RCC 7860 (cell line): Measurements from ENCODE around the gene DGKI.

Experiments
- DNase-seq: peaks from one replicate; pipeline ENCODE4 v3.0.0-alpha.2; 2015; ENCODE audit warnings: low spot score
- FAIRE-seq: peaks from 2 replicates; lab custom pipeline; 2012; peaks lifted over from hg19 to GRCh38; lab: Jason Lieb, UNC

Gene DGKI

DNA sequence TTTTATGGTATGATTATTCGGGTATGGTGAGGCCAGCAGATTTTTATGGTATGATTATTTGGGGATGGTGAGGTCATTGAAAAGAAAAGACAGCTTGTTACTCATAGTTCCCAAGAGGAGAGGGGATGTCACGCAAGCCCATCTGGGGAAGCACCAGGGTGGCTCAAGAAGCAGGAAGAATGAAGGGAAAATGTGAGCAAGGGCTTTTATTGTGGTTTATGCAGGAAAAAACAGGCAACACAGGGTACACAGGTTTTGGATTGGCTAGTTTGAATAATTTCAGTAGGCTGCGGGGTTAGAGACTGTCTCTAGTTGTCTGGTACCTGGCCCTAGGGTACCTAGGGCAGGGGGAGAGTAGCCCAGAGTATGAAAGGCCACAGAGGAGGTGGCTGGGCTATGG is 26.8 kb upstream of the DGKI start:
- DNase-seq (peak; percentile 79), FAIRE-seq (peak; percentile 89)

- FAIRE-seq = no peak
Observed at GRCh38 chr7:137871170-137871915, 24.6 kb upstream of the DGKI start.

GRCh38 chr7:137870684-137871083 is 23.9 kb upstream of the DGKI start:
- DNase-seq (no peak), FAIRE-seq (no peak)

More at GRCh38 chr7:137871170-137871915, 24.6 kb upstream of the DGKI start:
- no peak for DNase-seq

DNA sequence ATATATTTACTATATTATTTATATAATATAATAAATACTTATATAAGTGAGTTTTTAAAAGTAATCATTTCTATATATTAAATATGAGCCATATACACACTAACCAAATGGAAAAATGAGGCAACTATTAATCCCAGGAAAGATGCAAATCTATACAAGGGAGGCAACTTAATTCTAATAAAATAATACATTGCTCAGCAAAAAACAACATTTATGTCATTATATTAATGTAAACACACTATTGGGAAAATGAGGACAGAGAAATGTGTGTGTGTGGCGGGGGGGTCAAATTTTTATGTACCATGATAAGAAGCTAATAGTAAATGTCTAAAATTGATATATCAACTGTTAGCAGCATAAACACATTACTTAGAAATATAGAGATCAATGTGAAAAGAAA is 23.3 kb upstream of the DGKI start:
- DNase-seq (no peak), FAIRE-seq (peak; percentile 45)

DNA sequence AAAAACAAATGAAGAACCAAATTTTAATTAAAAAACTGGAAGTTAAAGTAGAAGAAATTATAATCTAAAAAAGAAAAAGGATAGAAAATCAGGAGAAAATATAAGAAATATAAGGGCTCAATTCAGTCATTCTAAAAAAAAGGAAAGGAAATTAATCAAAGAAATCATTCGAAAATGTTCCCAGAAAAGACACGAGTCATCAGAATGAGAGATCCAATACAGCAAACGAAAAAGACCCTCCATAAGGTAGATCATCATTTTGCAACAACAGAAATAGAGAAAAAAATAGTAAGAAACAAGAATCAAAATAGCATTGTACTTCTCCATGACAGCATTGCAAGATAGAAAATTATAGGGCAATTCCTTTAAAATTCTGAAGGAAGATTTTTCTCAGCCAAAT is 22.5 kb upstream of the DGKI start:
- DNase-seq = no peak
- FAIRE-seq = peak; percentile 78

DNA sequence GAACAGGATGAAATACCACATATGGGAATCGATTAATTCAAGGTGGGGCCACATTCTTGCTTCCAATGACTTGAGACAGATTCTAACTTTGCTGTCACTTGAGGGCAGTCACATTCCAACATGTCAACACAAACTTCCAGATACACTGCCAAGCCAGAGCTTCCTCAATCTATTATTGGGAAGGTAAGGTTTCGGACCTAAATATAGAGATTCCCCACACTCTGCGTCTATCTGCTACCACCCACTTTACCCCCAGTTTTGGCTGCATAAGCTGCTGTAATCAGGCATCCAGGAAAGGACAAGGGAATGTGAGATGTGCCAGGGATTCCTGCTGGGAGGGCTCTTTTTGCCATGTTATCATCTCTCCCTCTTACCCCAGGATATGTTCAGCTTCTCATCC is 20.5 kb upstream of the DGKI start:
- FAIRE-seq (no peak), DNase-seq (no peak)

- FAIRE-seq (no peak), DNase-seq (no peak)
Observed at GRCh38 chr7:137865764-137866163, 19.0 kb upstream of the DGKI start.

DNA sequence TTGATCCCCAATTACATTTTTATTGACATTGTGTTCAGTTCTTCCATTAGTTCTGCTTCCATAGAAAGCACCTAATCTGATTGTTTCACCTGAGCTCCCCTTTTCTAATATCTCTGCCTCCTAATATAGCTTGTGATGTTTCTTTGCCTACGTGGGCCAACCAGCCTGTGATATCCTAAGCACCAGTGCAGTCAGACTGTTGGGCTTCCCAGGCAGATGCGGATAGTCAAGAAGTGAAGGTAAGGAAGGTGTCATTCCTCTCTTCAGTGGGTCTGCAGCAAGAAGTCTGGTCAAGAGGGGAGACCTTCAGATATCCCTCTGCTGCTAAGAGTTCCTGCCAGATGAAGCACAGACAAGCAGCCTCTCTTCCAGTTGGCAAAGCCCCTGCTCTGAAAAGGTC is 16.2 kb upstream of the DGKI start:
- DNase-seq = no peak
- FAIRE-seq = no peak

GRCh38 chr7:137862358-137862757 is 15.6 kb upstream of the DGKI start:
- FAIRE-seq (no peak), DNase-seq (no peak)

DNA sequence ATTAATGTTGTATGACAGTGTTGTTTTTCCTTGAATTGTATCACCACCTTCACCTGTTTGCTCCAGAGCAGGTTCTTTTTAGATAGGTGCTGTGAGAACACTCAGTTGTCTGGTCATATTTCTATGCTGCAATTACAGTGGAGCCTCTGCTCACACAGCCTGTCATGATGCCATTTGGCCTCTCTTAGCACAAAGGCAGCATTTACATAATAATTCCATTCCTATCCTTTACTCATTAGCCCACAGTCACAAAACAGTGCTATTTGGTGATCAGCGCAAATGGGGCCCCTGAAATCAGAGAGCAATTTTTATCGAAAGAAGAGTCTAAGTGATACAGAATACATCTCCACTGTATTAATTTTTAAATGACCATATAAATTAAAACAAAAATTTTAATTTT is 13.8 kb upstream of the DGKI start:
- no peak for DNase-seq
- FAIRE-seq = no peak

DNA sequence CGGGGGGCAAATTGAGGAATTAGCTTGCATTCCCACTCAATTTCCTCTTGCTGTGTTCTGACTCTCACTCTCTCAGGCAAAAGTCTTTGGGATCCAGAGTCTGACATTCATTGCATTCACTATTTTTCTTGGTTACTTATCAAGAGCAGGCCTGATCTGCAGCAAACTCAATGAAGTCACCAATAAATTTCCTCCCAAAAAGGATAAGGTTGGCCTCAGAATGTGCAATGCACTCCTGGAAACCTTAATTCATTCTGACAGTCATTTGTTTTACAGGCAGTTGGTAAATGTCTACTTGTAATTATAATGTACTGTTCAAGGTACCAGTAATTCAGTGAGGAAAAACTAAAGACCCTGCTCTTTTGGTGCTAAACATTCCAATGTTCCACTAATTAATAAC is 6.3 kb upstream of the DGKI start:
- DNase-seq = no peak

DNA sequence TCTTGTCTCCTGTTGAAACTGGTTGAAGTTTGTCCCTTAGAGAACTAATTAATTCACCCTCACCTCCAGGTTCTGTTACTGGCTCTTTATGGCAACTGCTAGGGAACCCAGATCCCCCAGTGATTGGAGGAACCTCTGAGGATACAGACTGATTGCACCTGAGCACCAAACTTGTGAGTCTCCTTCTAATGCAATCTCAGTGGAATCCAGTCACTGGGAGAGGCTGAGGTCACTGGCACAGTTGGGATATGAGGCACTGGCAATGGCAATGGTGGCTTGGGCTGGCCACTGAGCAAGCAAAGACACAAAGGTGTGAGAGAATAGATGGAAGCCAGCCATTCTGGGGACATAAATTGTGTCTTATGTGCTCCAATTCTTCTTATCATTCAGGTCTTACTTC is 5.3 kb upstream of the DGKI start:
- no peak for FAIRE-seq
- no peak for DNase-seq

More for the DNA sequence above, 6.3 kb upstream of the DGKI start:
- no peak for FAIRE-seq

GRCh38 chr7:137850972-137851945 is 4.5 kb upstream of the DGKI start:
- no peak for FAIRE-seq
- peak; percentile 35 for DNase-seq

DNA sequence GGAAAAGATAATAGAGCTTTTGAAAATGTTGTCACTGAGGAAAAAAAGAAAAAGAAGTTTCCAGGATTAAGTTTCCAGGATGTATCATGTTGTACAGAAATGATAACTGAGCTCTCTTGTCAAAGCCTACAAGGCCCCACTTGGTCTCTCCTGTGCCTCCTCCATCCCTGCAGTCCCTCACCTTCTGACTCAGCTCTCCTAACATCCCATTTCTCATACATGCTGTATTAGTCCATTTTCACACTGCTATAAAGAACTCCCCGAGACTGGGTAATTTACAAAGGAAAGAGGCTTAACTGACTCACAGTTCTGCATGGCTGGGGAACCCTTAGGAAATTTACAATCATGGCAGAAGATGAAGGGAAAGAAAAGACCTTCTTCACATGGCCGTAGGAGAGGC is 3.8 kb upstream of the DGKI start:
- DNase-seq (peak; percentile 58), FAIRE-seq (peak; percentile 70)

DNA sequence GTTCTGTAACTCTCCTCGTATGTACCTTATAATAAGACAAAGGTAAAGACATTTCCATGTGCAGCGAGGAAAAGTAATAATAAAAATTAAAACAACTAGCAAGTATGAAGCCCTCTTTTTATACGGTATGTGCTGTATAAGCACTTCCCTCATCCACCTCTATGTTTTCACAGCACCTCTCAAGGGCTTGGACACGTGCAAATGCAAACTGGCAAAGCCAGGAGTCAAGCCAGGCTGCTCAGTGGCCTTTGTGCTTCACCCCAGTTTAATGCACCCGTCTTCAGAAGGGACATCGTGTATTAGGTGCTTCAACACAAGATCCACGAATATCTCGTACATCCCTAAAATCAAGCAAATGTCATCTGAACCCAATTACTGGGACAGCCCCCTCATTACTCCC is 1.3 kb upstream of the DGKI start:
- FAIRE-seq (no peak), DNase-seq (no peak)

DNA sequence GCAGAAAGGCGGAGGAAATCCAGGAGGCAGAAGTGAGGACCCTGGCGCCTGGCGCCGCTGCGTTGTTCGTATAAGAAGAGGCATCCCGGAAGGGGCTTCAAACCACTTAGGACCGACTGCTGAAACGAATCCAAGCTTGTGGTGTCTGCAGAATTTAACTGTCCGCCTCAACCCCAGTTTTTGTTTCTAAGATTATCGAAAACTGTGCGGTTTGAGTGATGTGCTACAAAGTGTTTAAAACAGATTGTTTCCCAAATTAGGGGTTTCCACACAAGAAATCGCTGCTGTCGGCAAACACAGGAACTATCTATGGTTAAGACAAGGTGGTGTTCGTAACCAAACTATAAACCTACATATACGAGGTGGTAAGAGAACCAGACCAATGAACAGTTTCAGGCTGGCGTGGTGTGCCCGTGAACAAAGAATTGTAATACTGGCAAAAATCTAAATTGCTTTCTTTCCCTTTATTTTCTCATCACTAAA is 835 bp upstream of the DGKI start:
- FAIRE-seq (no peak), DNase-seq (no peak)

GRCh38 chr7:137846549-137846826 is 286 bp downstream of the DGKI start:
- FAIRE-seq (no peak), DNase-seq (no peak)

GRCh38 chr7:137844677-137845425 is 1.9 kb downstream of the DGKI start:
- FAIRE-seq (no peak), DNase-seq (no peak)

DNA sequence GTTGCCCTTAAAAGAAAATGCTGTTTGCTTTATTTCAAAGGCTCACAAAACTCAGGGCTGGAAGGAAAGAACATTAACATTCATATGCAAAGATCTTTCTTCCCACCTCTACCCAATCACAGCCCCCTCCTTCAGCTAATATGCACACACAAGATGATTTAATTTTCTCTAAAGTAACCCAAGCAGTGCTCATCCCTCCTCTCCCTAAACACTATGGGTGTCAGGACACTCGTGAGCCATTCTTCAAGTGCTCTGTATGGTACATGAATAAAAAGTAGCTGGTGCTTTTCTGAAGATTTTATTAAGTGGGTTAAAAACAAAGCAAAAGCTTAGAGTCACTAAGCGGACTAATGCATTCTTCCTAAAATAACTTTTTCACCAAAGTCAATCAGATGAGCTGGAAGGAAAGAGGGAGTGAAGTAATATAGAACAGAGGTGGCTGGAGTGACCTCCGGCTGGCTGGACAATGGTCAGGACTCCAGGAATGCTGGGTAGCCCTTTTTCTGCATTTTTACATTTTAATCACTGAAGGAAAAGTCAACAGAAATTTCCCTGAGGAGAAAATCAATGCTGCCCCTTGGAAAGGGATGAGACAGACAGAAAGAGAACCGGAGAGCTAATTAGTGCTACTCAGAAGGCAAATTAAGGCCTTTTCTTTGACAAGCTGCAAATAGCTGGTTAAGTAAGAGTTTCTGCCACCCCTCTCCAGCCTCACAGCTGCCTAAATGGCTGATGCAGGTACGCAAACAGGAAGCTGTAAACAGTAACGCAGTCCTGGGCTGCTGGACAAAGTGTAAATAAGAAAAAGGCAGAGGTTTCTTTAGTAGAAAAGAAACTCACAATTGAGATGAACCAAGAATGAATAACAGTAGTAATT is 6.6 kb downstream of the DGKI start:
- no peak for DNase-seq
- FAIRE-seq = no peak

- no peak for FAIRE-seq
Observed at GRCh38 chr7:137838706-137839315, 8.0 kb downstream of the DGKI start.

More at GRCh38 chr7:137838706-137839315, 8.0 kb downstream of the DGKI start:
- no peak for DNase-seq
